Prostate gland (tissue), 2 donors: ENCODE measurements around the gene NAALADL2.

Experiments
- CTCF ChIP-seq, 4 experiments: fragments of 200-600 bp in 2 of 4; fragments of 450-650 bp in 2 of 4; sonication (generic) in 2 of 4; IDR thresholded peaks; 1 replicate in 3 of 4; 2 replicates in 1 of 4; pipeline ENCODE4 v1.5.1; 2016 to 2019; ENCODE audit warnings: antibody characterized with exemption in 4 of 4, mild to moderate bottlenecking in 2 of 4, moderate library complexity in 2 of 4
- POLR2A ChIP-seq: fragments of 450-650 bp; IDR thresholded peaks from one replicate; pipeline ENCODE4 v1.6.1; 2016; ENCODE audit warnings: antibody characterized with exemption, mild to moderate bottlenecking

- TF ChIP-seq CTCF (IDR thresholded peaks at IDR 0.05) = no peak
- TF ChIP-seq POLR2A = no peak
These were observed 797.3 kb downstream of the NAALADL2 start for GRCh38 chr3:175656461-175656860.
